Peyer's patch (tissue), 4 donors: ENCODE data around the gene GSG1. TPM values are rescaled to one million over a fixed set of nuclear protein-coding genes. Genes with fewer than 3 reads are reported as not detected.

ENCODE experiments used
- DNase-seq, 3 donors: peaks; one replicate each; pipeline ENCODE4 v3.0.0-alpha.2; 2017 to 2019
- H3K27ac ChIP-seq, 4 donors: fragments of 200-600 bp; sonication (generic); one replicate each; pipeline ENCODE4 v1.5.1; 2016 to 2019
- H3K27me3 ChIP-seq, 2 donors: fragments of 200-600 bp; sonication (generic); one replicate each; pipeline ENCODE4 v1.5.1; 2019
- H3K36me3 ChIP-seq, 3 donors: fragments of 200-600 bp; sonication (generic); one replicate each; pipeline ENCODE4 v1.5.1; 2016 to 2019
- H3K4me1 ChIP-seq, 4 donors: fragments of 200-600 bp; sonication (generic); one replicate each; pipeline ENCODE4 v1.5.1; 2016 to 2019
- H3K4me3 ChIP-seq, 4 donors: fragments of 200-600 bp; sonication (generic); 1 replicate in 3 of 4; 2 replicates in 1 of 4; pipeline ENCODE4 v1.5.1; 2016 to 2019; ENCODE audit warnings: mild to moderate bottlenecking in 1 of 4
- H3K9me3 ChIP-seq, 4 donors: fragments of 200-600 bp; sonication (generic); one replicate each; pipeline ENCODE4 v1.5.1; 2016 to 2019; ENCODE audit warnings: mild to moderate bottlenecking in 1 of 4
- CTCF ChIP-seq, 6 experiments: fragments of 450-650 bp in 4 of 6; fragments of 200-600 bp in 2 of 6; sonication (generic) in 1 of 6; IDR thresholded peaks; one replicate each; pipeline ENCODE4 v1.5.1; 2017 to 2019; ENCODE audit warnings: antibody characterized with exemption in 6 of 6, mild to moderate bottlenecking in 3 of 6, moderate library complexity in 1 of 6
- POLR2A ChIP-seq, 2 donors: fragments of 450-650 bp; IDR thresholded peaks; one replicate each; pipeline ENCODE4 v1.5.1; 2017; ENCODE audit warnings: antibody characterized with exemption in 2 of 2, mild to moderate bottlenecking in 2 of 2, moderate library complexity in 2 of 2
- total RNA-seq, 4 donors: library from RNA; depleted of rRNA; stranded (reverse); fragments of >200 nt; gene quantifications; one replicate each; pipeline ENCODE4 v1.1.0, GENCODE V29; 2016

GSG1 gene
- 1 to 10 TPM in 1 of 4 donors, not detected in 3; 1.1 TPM for total RNA-seq

GRCh38 chr12:13103391-13104033, at the start of gene GSG1:
TSS of gene GSG1 (minus strand) at chr12:13103667. CDS start at chr12:13103512, 155 bp downstream.
- H3K9me3 ChIP-seq, result no peaks in the 10 kb centered on the region
- DNase-seq, result no peak
- H3K27ac ChIP-seq, result peak within 1 kb of the TSS in 3 of 4 donors; percentile 87 to 96 (median 93)
- peaks cover 0 to 39% (median 6%) of the 10 kb centered on the region in 4 donors for H3K4me1 ChIP-seq
- TF ChIP-seq POLR2A (IDR thresholded peaks at IDR 0.05) (no peak), CTCF (IDR thresholded peaks at IDR 0.05) (no peak)
- H3K27me3 ChIP-seq, result no peaks in the 10 kb centered on the region
- no peak within 1 kb of the TSS for H3K4me3 ChIP-seq
- no peaks in the 10 kb centered on the region for H3K36me3 ChIP-seq

GRCh38 chr12:13153180-13153579, 49.7 kb upstream of the GSG1 start:
- H3K9me3 ChIP-seq, result no peaks in the 10 kb centered on the region
- TF ChIP-seq POLR2A (IDR thresholded peaks at IDR 0.05) (no peak), CTCF (IDR thresholded peaks at IDR 0.05) (no peak)

GRCh38 chr12:13152756-13153155, 49.3 kb upstream of the GSG1 start:
- Histone ChIP-seq H3K36me3 (no peaks in the 10 kb centered on the region), H3K27me3 (no peaks in the 10 kb centered on the region), H3K4me3 (no peak overlapping the region), H3K27ac (no peak overlapping the region), H3K9me3 (no peaks in the 10 kb centered on the region), H3K4me1 (no peaks in the 10 kb centered on the region)
- TF ChIP-seq POLR2A (IDR thresholded peaks at IDR 0.05), result no peak
- TF ChIP-seq CTCF (IDR thresholded peaks at IDR 0.05), result no peak
- no peak for DNase-seq

More at GRCh38 chr12:13153180-13153579, 49.7 kb upstream of the GSG1 start:
- Histone ChIP-seq H3K4me1 (no peaks in the 10 kb centered on the region), H3K36me3 (no peaks in the 10 kb centered on the region), H3K27me3 (no peaks in the 10 kb centered on the region), H3K27ac (no peak overlapping the region), H3K4me3 (no peak overlapping the region)
- DNase-seq, result no peak

GRCh38 chr12:13152281-13152680, 48.8 kb upstream of the GSG1 start:
- Histone ChIP-seq H3K4me1 (no peaks in the 10 kb centered on the region), H3K4me3 (no peak overlapping the region), H3K36me3 (no peaks in the 10 kb centered on the region), H3K27me3 (no peaks in the 10 kb centered on the region), H3K27ac (no peak overlapping the region), H3K9me3 (no peaks in the 10 kb centered on the region)
- TF ChIP-seq POLR2A (IDR thresholded peaks at IDR 0.05) (no peak), CTCF (IDR thresholded peaks at IDR 0.05) (no peak)
- DNase-seq, result no peak

GRCh38 chr12:13149411-13149810, 45.9 kb upstream of the GSG1 start:
- no peak for DNase-seq
- H3K27me3 ChIP-seq, result no peaks in the 10 kb centered on the region
- H3K27ac ChIP-seq, result peak overlapping the region in 2 of 4 donors; percentile 39 to 54
- H3K4me1 ChIP-seq, result no peaks in the 10 kb centered on the region
- H3K4me3 ChIP-seq, result no peak overlapping the region
- TF ChIP-seq POLR2A (IDR thresholded peaks at IDR 0.05), result no peak
- no peak for TF ChIP-seq CTCF (IDR thresholded peaks at IDR 0.05)
- no peaks in the 10 kb centered on the region for H3K36me3 ChIP-seq
- H3K9me3 ChIP-seq, result no peaks in the 10 kb centered on the region
